Prostate gland (tissue), 2 donors: ENCODE measurements around the gene SYT6. TPM values are rescaled to one million over a fixed set of nuclear protein-coding genes. Genes with fewer than 3 reads are reported as not detected.

ENCODE experiments used
- DNase-seq: peaks from one replicate; pipeline ENCODE4 v3.0.0-alpha.2; 2019; ENCODE audit warnings: low spot score
- H3K27ac ChIP-seq, 2 donors: fragments of 200-600 bp; sonication (generic); 2 replicates each; pipeline ENCODE4 v1.5.1; 2017 to 2019
- H3K27me3 ChIP-seq: fragments of 200-600 bp; sonication (generic); replicated peaks from 2 replicates; pipeline ENCODE4 v1.5.1; 2019; ENCODE audit not compliant: insufficient read depth
- H3K36me3 ChIP-seq, 2 donors: fragments of 200-600 bp; sonication (generic); 1 replicate in 1 of 2; 2 replicates in 1 of 2; pipeline versions ENCODE4 v1.5.1 to v1.8.1; 2017 to 2019
- H3K4me1 ChIP-seq: fragments of 200-600 bp; sonication (generic); replicated peaks from 2 replicates; pipeline ENCODE4 v1.5.1; 2019
- H3K4me3 ChIP-seq, 2 donors: fragments of 200-600 bp; sonication (generic); 2 replicates each; pipeline ENCODE4 v1.5.1; 2017 to 2019
- H3K9me3 ChIP-seq: fragments of 200-600 bp; sonication (generic); 2 replicates; pipeline ENCODE4 v1.5.1; 2017
- CTCF ChIP-seq, 4 experiments: fragments of 200-600 bp in 2 of 4; fragments of 450-650 bp in 2 of 4; sonication (generic) in 2 of 4; IDR thresholded peaks; 1 replicate in 3 of 4; 2 replicates in 1 of 4; pipeline ENCODE4 v1.5.1; 2016 to 2019; ENCODE audit warnings: antibody characterized with exemption in 4 of 4, mild to moderate bottlenecking in 2 of 4, moderate library complexity in 2 of 4
- POLR2A ChIP-seq: fragments of 450-650 bp; IDR thresholded peaks from one replicate; pipeline ENCODE4 v1.6.1; 2016; ENCODE audit warnings: antibody characterized with exemption, mild to moderate bottlenecking
- POLR2AphosphoS5 ChIP-seq: sonication (generic); formaldehyde crosslinking; IDR thresholded peaks from one replicate; pipeline ENCODE4 v1.6.1; 2017; ENCODE audit warnings: antibody characterized with exemption
- WGBS: methylation state at CpG from one replicate; pipeline ENCODE4 v1.1.5; 2018; 5-methylcytosine and 5-hydroxymethylcytosine counted together
- intact Hi-C: fragments of 100-400 bp; cut with DNase I; formaldehyde crosslinking; loops from one replicate; pipeline ENCODE4 v1.14.2; 2022
- total RNA-seq, 2 donors: library from RNA; depleted of rRNA; stranded (reverse); fragments of >200 nt; gene quantifications; one replicate each; pipeline ENCODE4 v1.1.0, GENCODE V29; 2016

The SYT6 gene
- total RNA-seq, 2 donors from 2014 or later: 1.6 TPM; not detected in 1

GRCh38 chr1:114167226-114167625, 13.6 kb upstream of the SYT6 start:
- WGBS: 88% methylated on average over 3 of the region's 3 CpGs
- Histone ChIP-seq H3K9me3 (no peaks in the 10 kb centered on the region), H3K4me1 (no peaks in the 10 kb centered on the region), H3K27me3 (no peaks in the 10 kb centered on the region), H3K36me3 (no peaks in the 10 kb centered on the region), H3K27ac (no peak overlapping the region), H3K4me3 (no peak overlapping the region)
- intact Hi-C loops: no loop called here
- TF ChIP-seq CTCF (IDR thresholded peaks at IDR 0.05): no peak
- no peak for TF ChIP-seq POLR2AphosphoS5
- TF ChIP-seq POLR2A: no peak
- no peak for DNase-seq

- no peaks in the 10 kb centered on the region for H3K36me3 ChIP-seq
- WGBS: 58% methylated on average over 3 of the region's 3 CpGs
Measured at GRCh38 chr1:114164840-114165543, 11.3 kb upstream of the SYT6 start.

GRCh38 chr1:114159941-114160340, 6.3 kb upstream of the SYT6 start:
- Histone ChIP-seq H3K4me1 (no peaks in the 10 kb centered on the region), H3K4me3 (no peak overlapping the region), H3K36me3 (no peaks in the 10 kb centered on the region), H3K9me3 (no peaks in the 10 kb centered on the region), H3K27ac (no peak overlapping the region), H3K27me3 (peaks cover 4% of the 10 kb centered on the region)
- intact Hi-C loops: no loop called here
- 82% methylated on average over 2 of the region's 2 CpGs for WGBS
- TF ChIP-seq POLR2AphosphoS5: no peak
- TF ChIP-seq CTCF (IDR thresholded peaks at IDR 0.05): no peak
- no peak for TF ChIP-seq POLR2A
- no peak for DNase-seq

More at GRCh38 chr1:114164840-114165543, 11.3 kb upstream of the SYT6 start:
- Histone ChIP-seq H3K4me1 (no peaks in the 10 kb centered on the region), H3K27me3 (no peaks in the 10 kb centered on the region), H3K9me3 (no peaks in the 10 kb centered on the region), H3K4me3 (no peak overlapping the region), H3K27ac (no peak overlapping the region)
- DNase-seq: no peak
- intact Hi-C loops: no loop called here
- TF ChIP-seq CTCF (IDR thresholded peaks at IDR 0.05): no peak
- no peak for TF ChIP-seq POLR2AphosphoS5
- no peak for TF ChIP-seq POLR2A

- H3K27me3 ChIP-seq: peaks cover 11% of the 10 kb centered on the region
- intact Hi-C loops: no loop called here
- 50% methylated on average over 6 of the region's 6 CpGs for WGBS
Measured at GRCh38 chr1:114157275-114157660, 3.6 kb upstream of the SYT6 start.

More at GRCh38 chr1:114157275-114157660, 3.6 kb upstream of the SYT6 start:
- no peak overlapping the region for H3K27ac ChIP-seq
- H3K36me3 ChIP-seq: no peaks in the 10 kb centered on the region
- TF ChIP-seq CTCF (IDR thresholded peaks at IDR 0.05): no peak
- no peak for TF ChIP-seq POLR2A
- TF ChIP-seq POLR2AphosphoS5: no peak
- no peak overlapping the region for H3K4me3 ChIP-seq
- no peak for DNase-seq
- H3K4me1 ChIP-seq: peaks cover 7% of the 10 kb centered on the region
- no peaks in the 10 kb centered on the region for H3K9me3 ChIP-seq
